ENCODE data around the gene HMGCS2. TPM values are rescaled to one million over a fixed set of nuclear protein-coding genes. Genes with fewer than 3 reads are reported as not detected.

HMGCS2 gene
- total RNA-seq, 1 donor from 2014 or later, result 0.51 TPM

DNA sequence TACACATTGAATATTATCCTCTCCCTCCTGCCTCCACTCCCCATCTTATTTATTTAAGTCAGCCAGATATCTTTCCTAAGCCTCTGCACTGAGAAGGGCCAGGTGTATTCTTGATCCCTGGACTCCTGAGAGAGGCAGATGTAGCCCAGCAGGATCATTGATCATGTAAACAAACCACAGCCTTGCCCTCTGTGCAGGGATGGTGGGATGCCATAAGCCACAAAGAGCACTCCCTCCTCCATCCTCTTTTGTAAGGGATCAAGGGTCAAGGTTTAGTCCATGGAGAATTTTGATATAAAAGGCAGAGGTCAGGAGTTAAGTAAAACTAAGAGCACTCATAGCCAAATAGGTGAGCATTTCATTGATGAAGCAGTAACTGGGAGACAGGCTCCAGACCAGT is 39.7 kb downstream of the HMGCS2 start:
- no peak overlapping the region for H3K27ac Mint-ChIP-seq

DNA sequence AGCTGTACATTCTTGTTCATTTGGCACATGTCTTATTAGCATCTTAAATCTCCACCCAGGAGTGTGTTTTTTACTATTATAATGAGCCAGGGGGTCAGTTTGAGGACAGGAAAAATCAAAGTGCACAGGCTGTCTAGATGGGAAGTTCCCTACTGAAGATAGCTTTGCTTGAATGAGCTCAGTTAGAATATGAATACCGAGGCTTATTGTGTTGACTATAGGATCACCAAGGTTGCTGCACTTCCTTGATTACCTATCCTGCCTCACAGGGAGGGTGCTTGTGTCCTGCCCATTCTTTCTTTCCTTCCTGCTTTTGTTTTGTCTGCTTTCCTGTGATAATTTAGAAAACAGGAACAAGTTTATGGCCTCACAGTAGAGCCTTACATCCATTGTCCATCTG is 40.7 kb downstream of the HMGCS2 start:
- DNase-seq (ENCODE audit: low spot score in 2 of 2, unreplicated experiment in 2 of 2), result no peak
- Mint-ChIP-seq H3K36me3 (peaks cover 37% of the 10 kb centered on the region), H3K4me1 (no peaks in the 10 kb centered on the region), H3K27me3 (ENCODE audit: low read depth) (no peaks in the 10 kb centered on the region), H3K27ac (no peak overlapping the region), H3K4me3 (no peak overlapping the region), H3K9me3 (no peaks in the 10 kb centered on the region)
- TF ChIP-seq, protein P1, sequence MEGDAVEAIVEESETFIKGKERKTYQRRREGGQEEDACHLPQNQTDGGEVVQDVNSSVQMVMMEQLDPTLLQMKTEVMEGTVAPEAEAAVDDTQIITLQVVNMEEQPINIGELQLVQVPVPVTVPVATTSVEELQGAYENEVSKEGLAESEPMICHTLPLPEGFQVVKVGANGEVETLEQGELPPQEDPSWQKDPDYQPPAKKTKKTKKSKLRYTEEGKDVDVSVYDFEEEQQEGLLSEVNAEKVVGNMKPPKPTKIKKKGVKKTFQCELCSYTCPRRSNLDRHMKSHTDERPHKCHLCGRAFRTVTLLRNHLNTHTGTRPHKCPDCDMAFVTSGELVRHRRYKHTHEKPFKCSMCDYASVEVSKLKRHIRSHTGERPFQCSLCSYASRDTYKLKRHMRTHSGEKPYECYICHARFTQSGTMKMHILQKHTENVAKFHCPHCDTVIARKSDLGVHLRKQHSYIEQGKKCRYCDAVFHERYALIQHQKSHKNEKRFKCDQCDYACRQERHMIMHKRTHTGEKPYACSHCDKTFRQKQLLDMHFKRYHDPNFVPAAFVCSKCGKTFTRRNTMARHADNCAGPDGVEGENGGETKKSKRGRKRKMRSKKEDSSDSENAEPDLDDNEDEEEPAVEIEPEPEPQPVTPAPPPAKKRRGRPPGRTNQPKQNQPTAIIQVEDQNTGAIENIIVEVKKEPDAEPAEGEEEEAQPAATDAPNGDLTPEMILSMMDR (IDR thresholded peaks at IDR 0.05; ENCODE audit: unreplicated experiment), result no peak

More for the DNA sequence above, 39.7 kb downstream of the HMGCS2 start:
- H3K36me3 Mint-ChIP-seq, result peaks cover 34% of the 10 kb centered on the region
- H3K9me3 Mint-ChIP-seq, result no peaks in the 10 kb centered on the region
- TF ChIP-seq, protein P1 (IDR thresholded peaks at IDR 0.05; ENCODE audit: unreplicated experiment), result no peak
- no peaks in the 10 kb centered on the region for H3K27me3 Mint-ChIP-seq (ENCODE audit: low read depth)
- no peak for DNase-seq (ENCODE audit: low spot score in 2 of 2, unreplicated experiment in 2 of 2)
- no peak overlapping the region for H3K4me3 Mint-ChIP-seq
- no peaks in the 10 kb centered on the region for H3K4me1 Mint-ChIP-seq

DNA sequence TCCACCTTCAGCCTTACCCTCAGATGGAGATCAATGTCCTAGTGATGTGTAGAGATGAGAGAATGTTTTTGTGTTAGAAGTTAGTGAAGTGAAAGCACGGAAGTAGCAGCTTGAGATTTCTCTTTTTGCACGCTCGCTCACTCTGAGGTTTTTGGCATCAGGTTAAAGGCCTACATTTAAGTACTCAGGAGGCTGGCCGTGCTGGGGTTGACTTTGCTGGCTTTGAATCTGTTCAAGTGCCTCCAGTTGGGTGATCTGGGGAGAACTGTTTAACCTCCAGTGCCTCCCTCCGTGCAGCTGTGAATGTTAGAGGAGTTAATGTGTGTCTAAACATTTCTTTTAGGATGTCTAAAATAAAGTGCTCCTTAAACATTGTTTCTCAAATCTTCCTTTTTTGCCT is 43.1 kb downstream of the HMGCS2 start:
- TF ChIP-seq, protein P1 (IDR thresholded peaks at IDR 0.05; ENCODE audit: unreplicated experiment), result no peak
- H3K27me3 Mint-ChIP-seq (ENCODE audit: low read depth), result no peaks in the 10 kb centered on the region
- peaks cover 3% of the 10 kb centered on the region for H3K4me1 Mint-ChIP-seq
- H3K27ac Mint-ChIP-seq, result no peak overlapping the region
- H3K4me3 Mint-ChIP-seq, result no peak overlapping the region
- H3K9me3 Mint-ChIP-seq, result no peaks in the 10 kb centered on the region
- H3K36me3 Mint-ChIP-seq, result peaks cover 49% of the 10 kb centered on the region
- no peak for DNase-seq (ENCODE audit: low spot score in 2 of 2, unreplicated experiment in 2 of 2)

DNA sequence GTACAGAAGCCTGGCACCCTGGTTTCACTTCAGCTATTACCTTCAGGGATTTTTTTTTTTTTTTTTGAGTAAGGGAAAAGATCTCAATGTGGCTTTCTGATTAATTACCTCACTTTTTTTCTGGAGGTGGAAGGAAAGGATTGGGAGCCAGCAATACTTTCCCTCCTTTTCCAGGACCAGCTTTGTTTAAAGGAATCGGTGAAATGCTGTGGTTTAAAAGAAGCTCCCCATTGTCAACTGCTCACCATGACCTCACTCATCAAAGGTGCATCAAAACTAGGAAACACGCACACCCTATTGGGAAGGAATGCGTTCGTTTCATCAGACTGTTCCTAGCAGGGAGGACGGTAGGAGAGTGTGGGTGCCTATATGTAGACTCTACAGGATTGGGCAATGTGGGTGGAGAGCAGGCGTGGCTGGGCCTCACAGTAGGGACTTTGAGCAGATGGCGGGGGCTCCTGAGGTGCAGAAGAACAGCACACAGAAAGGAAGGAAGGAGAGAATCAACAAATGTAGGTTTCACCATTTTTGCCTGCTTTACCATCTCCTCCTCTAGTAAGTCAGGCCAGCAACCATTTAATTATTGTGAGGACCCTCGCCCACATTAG is 44.0 kb downstream of the HMGCS2 start:
- Mint-ChIP-seq H3K9me3 (no peaks in the 10 kb centered on the region), H3K27ac (no peak overlapping the region), H3K4me3 (no peak overlapping the region), H3K4me1 (peaks cover 3% of the 10 kb centered on the region), H3K36me3 (peaks cover 44% of the 10 kb centered on the region), H3K27me3 (ENCODE audit: low read depth) (no peaks in the 10 kb centered on the region)
- TF ChIP-seq, protein P1 (IDR thresholded peaks at IDR 0.05; ENCODE audit: unreplicated experiment), result no peak
- no peak for DNase-seq (ENCODE audit: low spot score in 2 of 2, unreplicated experiment in 2 of 2)

DNA sequence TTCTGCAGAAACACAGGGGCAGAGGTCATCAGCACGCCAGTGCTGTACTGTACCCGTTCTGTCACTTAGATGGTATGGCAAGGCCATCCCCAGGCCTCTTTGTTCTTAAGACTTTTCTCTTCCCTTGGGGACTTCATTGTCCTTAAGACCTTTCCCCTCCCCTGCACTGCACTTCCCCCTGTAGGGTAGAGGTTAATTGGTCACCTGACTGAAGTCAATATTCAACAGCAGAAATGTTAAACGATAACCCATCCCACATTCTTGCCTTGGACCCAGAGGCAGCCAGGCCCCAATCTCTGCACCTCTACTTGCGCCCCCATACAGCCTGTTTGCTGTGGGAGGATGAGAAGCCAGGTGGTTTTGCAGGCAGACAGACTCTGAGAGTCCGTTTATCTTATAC is 46.8 kb downstream of the HMGCS2 start:
- peaks cover 35% of the 10 kb centered on the region for H3K36me3 Mint-ChIP-seq
- no peak for DNase-seq (ENCODE audit: low spot score in 2 of 2, unreplicated experiment in 2 of 2)
- peaks cover 6% of the 10 kb centered on the region for H3K4me1 Mint-ChIP-seq
- TF ChIP-seq, protein P1 (IDR thresholded peaks at IDR 0.05; ENCODE audit: unreplicated experiment), result no peak
- H3K27ac Mint-ChIP-seq, result no peak overlapping the region
- H3K27me3 Mint-ChIP-seq (ENCODE audit: low read depth), result no peaks in the 10 kb centered on the region
- H3K9me3 Mint-ChIP-seq, result no peaks in the 10 kb centered on the region
- no peak overlapping the region for H3K4me3 Mint-ChIP-seq

Measured in mesothelial cell of epicardium (in vitro differentiated cells).